ENCODE data around the gene OGG1. TPM values are rescaled to one million over a fixed set of nuclear protein-coding genes. Genes with fewer than 3 reads are reported as not detected.

Gene OGG1
- total and polyA plus RNA-seq, 9 of the 15 experiments (the other 6 are each of a cell fraction or from before 2014, with no cell fraction given): 6.6 to 33.0 (median 24.4) TPM

- peak; percentile 82 for TF ChIP-seq ZNF407 (IDR thresholded peaks at IDR 0.05; ENCODE audit: low read depth)
- peak; percentile 98 for TF ChIP-seq GMEB1 (CRISPR knock-in tag; IDR thresholded peaks at IDR 0.05)
- peak; percentile 89; the same call in 1 of the 2 replicates for TF ChIP-seq PHF21A (IDR thresholded peaks at IDR 0.05; ENCODE audit: borderline replicate concordance, low read depth)
- no peak for TF ChIP-seq MCM5 (IDR thresholded peaks at IDR 0.05; ENCODE audit: low read depth)
- peak; percentile 88 for TF ChIP-seq KDM5B (IDR thresholded peaks at IDR 0.05; ENCODE audit: insufficient replicate concordance, low read depth, low read length)
- peak; percentile 82 for TF ChIP-seq THAP12 (CRISPR knock-in tag; IDR thresholded peaks at IDR 0.05)
- peak; percentile 83 for TF ChIP-seq FIP1L1 (IDR thresholded peaks at IDR 0.05; ENCODE audit: low read depth, low read length, poor library complexity, severe bottlenecking)
- peak; percentile 95 for TF ChIP-seq KLF1 (tag; IDR thresholded peaks at IDR 0.05)
- TF ChIP-seq CTCFL (IDR thresholded peaks at IDR 0.05; ENCODE audit: borderline replicate concordance, insufficient read depth, low read depth, low read length, poor library complexity, severe bottlenecking): peak; percentile 68
- TF ChIP-seq ATF1 (CRISPR knock-in tag; IDR thresholded peaks at IDR 0.05): peak; percentile 40; the same call in 1 of the 2 replicates
- peak; percentile 97 for TF ChIP-seq ATF1 (tag; IDR thresholded peaks at IDR 0.05)
- 0 out of 2 replicates have a peak, but pooled peaks have one; percentile 66 for TF ChIP-seq TGIF2 (CRISPR knock-in tag; IDR thresholded peaks at IDR 0.05)
These were observed 18.3 kb upstream of the OGG1 start, which contains the start of gene BRPF1 (continued) for GRCh38 chr3:9731206-9732079.
